RPMI8226 (cell line): ENCODE results near the gene GALNT7.

ENCODE experiments used
- DNase-seq: peaks from one replicate; pipeline ENCODE4 v3.0.0-alpha.2; 2015

GALNT7 gene

GRCh38 chr4:173237762-173238161, 69.2 kb downstream of the GALNT7 start:
- DNase-seq, result no peak

GRCh38 chr4:173240696-173241095, 72.1 kb downstream of the GALNT7 start:
- no peak for DNase-seq

- no peak for DNase-seq
These were observed 74.0 kb downstream of the GALNT7 start for GRCh38 chr4:173242466-173243250.

GRCh38 chr4:173243321-173243720, 74.7 kb downstream of the GALNT7 start:
- no peak for DNase-seq

DNA sequence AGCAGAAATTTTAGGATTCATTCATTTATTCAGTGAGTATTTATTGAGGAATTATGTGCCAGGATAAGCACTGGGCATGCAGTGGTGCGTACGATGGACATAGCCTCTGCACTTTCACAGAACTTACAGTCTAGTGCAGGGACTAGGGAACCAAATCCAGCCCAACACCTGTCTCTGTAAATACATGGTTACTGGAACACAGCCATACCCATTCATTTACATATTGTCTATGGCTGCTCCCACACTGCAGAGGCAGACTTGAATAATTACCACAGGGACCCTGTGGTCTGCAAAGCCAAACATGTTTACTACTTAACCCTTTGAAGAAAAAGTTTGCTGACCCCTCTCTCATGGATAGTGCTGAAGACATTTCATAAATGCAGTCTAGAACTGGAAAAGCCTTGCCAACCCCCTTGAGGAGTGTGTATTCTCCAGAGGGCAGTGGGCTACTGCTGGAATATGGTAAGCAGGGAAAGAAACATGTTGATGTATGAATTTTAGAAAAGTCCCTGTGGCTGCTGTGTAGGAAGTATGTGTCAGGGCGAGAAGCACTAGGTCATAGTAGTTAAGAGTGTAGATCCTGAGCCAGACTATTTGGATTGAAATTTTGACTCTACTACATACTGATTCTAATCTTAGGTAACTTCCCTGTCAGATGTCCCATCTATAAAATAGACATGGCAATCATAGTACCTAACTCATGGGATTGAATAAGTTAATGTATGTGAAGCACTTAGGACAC, 75.5 kb downstream of the GALNT7 start:
- no peak for DNase-seq

- DNase-seq, result no peak
These were observed 77.3 kb downstream of the GALNT7 start for GRCh38 chr4:173245952-173246351.

GRCh38 chr4:173246719-173247118, 78.1 kb downstream of the GALNT7 start:
- no peak for DNase-seq

GRCh38 chr4:173247321-173247720, 78.7 kb downstream of the GALNT7 start:
- no peak for DNase-seq

DNA sequence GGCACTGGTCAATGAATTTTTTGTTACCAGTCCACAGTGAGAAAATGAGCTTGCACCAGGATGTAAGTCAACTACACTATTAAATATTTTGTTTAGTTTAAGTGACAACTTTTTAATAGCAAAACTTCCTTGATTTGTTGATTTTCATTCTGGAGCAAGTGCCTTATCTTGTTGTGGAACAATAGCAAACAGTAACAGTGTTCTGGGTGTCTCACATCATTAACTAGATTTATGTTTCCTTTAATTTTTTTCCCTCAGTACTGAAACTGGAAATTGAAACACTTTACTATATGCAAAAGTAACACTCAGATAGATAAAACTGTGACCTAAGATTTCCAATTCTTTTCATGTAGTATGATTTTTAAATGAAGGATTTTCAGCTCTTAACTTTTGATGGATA, 80.1 kb downstream of the GALNT7 start:
- DNase-seq, result no peak

DNA sequence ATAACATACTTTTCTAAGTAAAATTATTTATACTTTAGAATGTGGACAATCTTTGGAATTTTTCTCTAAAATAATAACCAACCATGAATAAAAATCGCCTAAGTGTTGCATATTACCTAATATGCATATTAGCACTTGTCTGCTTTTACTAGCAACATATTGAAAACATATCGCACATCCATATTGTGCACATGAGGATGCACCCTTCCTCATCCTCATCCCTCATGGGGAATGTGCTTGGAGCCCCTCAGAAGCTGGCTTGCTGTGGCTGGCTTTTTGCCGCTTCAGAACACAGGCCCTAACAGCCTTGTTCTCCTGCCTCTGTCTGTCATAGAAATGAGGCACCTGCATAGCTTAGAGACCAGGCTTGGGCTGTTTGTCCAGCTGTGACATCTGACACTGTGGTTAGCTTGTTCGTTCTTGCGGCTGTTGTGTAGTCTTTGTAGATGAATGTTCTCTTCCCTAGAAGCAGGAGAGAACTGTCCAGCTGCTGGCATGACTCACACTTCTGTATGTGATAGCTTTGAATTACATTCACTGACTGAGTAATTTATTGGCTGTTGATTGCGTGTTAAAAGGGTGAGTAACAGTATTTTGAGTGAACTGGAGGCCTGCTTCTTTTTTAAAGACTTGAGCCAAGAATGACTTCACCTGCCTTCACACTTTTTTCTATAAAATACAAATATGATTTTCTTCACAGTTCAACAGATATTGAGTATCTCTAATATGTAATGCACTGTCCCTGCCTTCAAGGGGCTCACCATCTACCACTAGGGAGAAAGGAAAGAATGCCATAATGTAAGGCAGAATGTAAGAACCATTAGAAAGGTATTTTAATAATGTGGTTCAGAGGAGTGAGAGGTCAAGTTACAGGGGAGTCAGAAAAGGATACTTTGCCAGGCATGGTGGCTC, 83.7 kb downstream of the GALNT7 start:
- DNase-seq, result no peak

DNA sequence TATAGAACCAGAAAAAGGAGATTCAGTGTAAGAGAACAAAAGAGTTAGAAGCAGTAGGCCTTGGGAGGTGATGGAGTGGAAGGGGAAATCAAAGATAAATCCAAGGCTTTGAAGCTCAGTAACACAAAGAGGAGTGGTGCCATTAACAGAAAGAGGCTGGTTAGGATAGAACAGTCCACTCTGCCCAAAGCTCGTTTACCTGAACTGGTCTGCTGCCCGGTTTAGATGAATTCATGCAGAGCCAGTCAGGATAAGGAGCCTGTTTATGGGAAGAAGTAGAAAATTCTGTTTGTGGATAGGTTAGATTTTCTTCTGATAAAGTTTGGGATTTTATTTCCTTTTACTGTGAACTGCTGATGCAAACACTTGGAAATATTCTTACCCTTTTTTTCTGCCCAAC, 85.0 kb downstream of the GALNT7 start:
- DNase-seq, result no peak

DNA sequence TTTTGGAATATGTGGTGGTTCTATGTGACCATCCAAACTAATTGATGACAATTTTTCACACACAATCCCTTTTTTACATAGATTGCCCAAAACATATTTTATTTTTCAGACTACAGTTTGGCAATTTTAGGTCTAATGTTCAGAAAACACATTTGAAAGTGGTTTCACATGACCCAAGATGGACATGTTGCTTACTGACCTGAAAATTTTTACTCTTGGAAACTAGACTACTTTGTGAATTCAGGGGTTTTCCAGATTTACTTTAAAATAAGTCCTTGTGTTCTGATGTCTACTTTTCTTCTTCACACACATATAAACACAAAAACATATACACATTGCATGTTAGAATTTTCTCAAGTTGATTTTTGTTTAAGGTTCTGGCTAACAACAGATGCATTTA, 86.0 kb downstream of the GALNT7 start:
- no peak for DNase-seq

DNA sequence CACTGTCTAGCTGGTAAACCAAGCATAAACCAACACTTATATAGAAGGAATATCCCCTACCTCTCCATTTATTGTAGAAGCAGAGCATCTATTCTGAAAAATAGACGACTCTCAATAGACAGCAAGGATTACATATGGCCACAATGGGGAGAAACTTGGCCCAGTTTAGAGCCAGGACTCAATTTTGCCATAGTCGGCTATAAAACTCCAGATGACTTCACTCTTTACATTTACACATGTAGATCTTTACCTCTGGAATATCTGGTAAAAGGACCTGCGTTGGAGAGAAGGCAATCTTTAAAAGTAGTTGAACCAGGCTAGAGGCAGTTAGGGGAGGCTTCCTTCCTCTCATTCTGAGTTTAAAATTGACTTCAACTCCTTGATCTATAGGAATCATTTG, 88.2 kb downstream of the GALNT7 start:
- no peak for DNase-seq

DNA sequence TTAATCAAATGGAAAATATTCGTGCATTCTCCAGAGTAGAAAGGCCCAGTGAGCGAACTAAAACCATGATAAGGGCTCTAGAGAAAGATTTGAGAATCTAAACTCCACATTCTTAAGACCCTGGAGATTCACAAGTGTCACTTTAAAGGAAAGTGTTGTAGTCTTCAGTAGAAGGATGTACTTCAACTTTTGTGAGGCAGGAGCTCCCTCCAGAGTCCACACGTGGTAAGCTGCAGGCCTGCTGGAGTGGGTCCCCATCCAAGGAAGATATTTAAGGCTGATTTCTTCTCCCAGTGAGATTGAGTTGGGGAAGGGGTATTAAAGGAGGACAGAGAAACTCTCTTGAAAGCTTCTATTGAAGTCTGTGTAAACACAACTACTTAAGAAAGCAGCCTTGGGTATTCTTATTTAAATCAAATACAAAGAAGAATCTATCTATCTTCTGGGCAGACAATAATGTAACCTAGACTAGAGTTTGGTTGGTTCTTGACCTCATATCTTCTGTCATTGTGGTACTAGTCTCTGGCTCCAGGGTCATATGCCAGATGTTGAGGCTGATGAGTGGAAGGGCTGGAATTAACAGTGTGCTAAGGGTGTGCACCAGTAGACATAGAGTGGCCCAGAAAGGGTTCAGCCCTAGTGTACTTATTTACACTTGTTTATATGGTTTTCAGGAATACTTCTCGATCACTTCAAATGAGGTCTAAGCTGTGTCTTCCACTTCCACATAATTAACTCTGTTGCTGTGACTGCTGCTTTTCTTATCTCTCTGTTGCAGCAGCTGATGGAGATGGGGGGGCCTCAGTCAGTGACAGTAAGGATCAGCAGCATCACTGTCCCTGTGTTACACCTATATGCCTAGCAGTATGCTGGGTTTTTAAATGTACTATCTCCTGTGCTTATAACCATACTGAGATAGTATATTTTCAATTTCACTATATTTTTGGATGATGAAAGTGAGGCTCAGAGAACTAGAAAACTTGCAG, 89.4 kb downstream of the GALNT7 start:
- DNase-seq, result peak; percentile 42

- DNase-seq, result no peak
These were observed 90.3 kb downstream of the GALNT7 start for GRCh38 chr4:173258866-173259265.

- no peak for DNase-seq
These were observed 90.7 kb downstream of the GALNT7 start for GRCh38 chr4:173259310-173259709.

DNA sequence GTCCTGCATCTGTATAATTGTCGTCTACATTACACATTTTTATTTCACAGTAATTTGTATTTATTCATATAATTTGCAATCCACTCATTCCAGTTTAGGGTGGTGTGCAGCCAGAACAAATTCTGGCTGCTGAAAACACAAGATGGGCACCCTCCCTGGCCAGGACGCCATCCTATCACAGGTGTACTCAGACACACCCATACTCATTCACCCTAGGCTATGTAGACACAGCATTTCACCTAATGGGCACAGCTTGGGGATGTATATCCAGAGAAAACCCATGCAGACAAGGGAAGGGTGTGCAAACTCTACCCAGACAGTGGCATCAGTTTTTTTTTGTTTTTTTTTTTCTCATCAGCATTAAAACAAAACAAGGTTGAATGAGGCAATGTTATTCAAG, 92.4 kb downstream of the GALNT7 start:
- no peak for DNase-seq

DNA sequence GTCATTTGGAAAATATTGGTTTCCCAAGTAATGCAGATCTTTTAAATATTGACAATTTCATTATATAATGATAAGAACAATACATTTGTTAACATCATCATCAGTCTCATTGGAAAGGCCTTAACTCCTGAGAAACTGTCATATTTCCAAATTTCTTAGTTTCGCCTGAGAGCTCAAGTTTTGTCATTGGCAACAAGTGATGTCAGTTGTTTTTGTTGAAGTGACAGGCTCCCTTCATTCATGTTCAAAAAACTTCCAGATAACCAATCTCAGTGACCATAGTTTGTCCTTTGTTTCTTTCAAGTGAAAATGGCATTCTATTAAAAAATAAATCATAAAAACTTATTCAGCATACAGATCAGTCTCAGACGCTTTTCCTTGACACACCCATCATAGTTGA, 93.8 kb downstream of the GALNT7 start:
- no peak for DNase-seq

- DNase-seq, result no peak
These were observed 95.6 kb downstream of the GALNT7 start for GRCh38 chr4:173264245-173264644.

GRCh38 chr4:173264684-173265185, 96.1 kb downstream of the GALNT7 start:
- DNase-seq, result peak; percentile 34

DNA sequence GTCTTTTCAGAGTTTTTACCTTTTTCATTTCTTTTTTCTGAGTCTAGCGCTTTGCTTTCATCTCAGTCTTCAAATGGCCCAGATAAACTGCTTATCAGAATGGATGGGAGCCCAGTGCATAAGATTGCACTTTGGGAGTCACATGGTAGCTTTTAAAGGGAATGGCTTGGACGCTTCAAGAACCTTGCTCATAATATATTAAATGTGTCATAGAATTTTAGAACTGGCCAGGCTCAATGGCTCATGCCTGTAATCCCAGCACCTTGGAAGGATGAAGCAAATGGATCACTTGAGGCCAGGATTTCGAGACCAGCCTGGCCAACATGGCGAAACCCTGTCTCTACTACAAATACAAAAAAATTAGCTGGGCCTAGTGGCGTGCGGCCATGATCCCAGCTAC, 97.1 kb downstream of the GALNT7 start:
- DNase-seq, result no peak

DNA sequence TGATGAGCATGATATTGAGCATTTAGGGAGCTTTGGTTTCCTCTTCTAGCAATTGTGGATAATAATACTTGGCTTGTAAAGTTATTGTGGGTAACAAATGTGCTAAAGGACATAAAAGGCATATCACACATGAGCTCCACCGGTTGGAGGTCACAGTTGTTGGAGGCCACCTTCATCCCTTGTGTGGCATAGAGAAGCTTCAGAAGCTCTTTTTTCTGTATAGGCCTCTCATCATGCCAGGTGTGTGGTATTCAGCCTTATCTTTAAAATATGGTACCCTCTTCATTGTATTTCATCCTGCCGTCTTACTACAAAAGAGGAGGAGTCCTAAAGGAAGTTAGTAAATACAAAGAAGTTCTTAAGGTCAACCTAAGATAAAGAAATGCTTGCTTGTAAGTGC, 99.1 kb downstream of the GALNT7 start:
- no peak for DNase-seq
